Nephron progenitor cell (in vitro differentiated cells): ENCODE results near the gene FGG.
"Not testable (repeated sequence)": the region's sequence is repeated elsewhere in the genome, so short reads cannot be mapped to it uniquely, and the experiment has no call there.

ENCODE experiments used
- DNase-seq: peaks from one replicate; pipeline ENCODE4 v3.0.0; 2021
- H3K27ac Mint-ChIP-seq: 2 replicates; pipeline ENCODE4 v1.8.0; 2021; ENCODE audit warnings: mild to moderate bottlenecking, moderate library complexity, mixed read lengths
- H3K27me3 Mint-ChIP-seq: 2 replicates; pipeline ENCODE4 v1.8.0; 2021; ENCODE audit warnings: mild to moderate bottlenecking, low read depth, mixed read lengths; ENCODE audit not compliant: poor library complexity
- H3K36me3 Mint-ChIP-seq: 2 replicates; pipeline ENCODE4 v1.8.0; 2021; ENCODE audit warnings: low read depth, mixed read lengths
- H3K4me1 Mint-ChIP-seq: 2 replicates; pipeline ENCODE4 v1.8.0; 2021; ENCODE audit warnings: mixed read lengths
- H3K4me3 Mint-ChIP-seq: 2 replicates; pipeline ENCODE4 v1.8.0; 2021; ENCODE audit warnings: mild to moderate bottlenecking, moderate library complexity, mixed read lengths
- H3K9me3 Mint-ChIP-seq: 2 replicates; pipeline ENCODE4 v1.8.0; 2021; ENCODE audit warnings: mild to moderate bottlenecking, moderate library complexity, mixed read lengths
- TF ChIP-seq, protein P1 (sequence below): fragments of 200-600 bp; sonication (generic); IDR thresholded peaks from 2 replicates; pipeline ENCODE4 v1.5.0; 2021; ENCODE audit warnings: antibody characterized with exemption

FGG gene

DNA sequence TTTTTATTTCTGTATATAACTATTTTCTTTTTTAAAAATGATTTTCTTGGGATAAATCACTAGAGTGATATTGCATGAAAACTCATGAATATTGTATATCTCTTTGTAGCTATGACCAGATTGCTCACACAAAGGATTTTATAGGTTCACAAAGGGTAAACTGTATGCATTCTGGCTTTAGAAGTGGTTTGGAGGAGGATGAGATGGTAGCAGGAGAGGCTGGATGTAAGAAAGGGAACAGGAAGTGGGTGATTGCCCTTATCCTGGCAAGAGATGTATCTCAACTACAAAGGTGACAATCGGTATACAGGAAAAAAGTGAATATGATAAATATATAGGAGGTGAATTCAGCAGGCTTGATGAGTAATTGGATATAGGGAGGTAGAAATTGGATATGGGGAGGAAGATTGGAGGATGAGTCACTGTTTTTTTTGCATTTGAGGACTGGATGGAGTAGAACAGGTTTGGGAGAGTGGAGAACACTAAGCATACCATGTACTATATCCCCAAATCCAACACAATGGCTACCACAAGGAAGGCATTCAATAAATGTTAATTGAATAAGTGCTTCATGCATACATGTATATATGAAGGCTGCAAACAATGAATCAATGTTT, 9.9 kb downstream of the FGG start:
- H3K9me3 Mint-ChIP-seq = no peaks in the 10 kb centered on the region
- DNase-seq = no peak
- no peak overlapping the region for H3K4me3 Mint-ChIP-seq
- peaks cover 16% of the 10 kb centered on the region for H3K27me3 Mint-ChIP-seq
- TF ChIP-seq, protein P1, sequence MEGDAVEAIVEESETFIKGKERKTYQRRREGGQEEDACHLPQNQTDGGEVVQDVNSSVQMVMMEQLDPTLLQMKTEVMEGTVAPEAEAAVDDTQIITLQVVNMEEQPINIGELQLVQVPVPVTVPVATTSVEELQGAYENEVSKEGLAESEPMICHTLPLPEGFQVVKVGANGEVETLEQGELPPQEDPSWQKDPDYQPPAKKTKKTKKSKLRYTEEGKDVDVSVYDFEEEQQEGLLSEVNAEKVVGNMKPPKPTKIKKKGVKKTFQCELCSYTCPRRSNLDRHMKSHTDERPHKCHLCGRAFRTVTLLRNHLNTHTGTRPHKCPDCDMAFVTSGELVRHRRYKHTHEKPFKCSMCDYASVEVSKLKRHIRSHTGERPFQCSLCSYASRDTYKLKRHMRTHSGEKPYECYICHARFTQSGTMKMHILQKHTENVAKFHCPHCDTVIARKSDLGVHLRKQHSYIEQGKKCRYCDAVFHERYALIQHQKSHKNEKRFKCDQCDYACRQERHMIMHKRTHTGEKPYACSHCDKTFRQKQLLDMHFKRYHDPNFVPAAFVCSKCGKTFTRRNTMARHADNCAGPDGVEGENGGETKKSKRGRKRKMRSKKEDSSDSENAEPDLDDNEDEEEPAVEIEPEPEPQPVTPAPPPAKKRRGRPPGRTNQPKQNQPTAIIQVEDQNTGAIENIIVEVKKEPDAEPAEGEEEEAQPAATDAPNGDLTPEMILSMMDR = no peak
- no peaks in the 10 kb centered on the region for H3K4me1 Mint-ChIP-seq
- H3K27ac Mint-ChIP-seq = no peak overlapping the region
- H3K36me3 Mint-ChIP-seq = no peaks in the 10 kb centered on the region

DNA sequence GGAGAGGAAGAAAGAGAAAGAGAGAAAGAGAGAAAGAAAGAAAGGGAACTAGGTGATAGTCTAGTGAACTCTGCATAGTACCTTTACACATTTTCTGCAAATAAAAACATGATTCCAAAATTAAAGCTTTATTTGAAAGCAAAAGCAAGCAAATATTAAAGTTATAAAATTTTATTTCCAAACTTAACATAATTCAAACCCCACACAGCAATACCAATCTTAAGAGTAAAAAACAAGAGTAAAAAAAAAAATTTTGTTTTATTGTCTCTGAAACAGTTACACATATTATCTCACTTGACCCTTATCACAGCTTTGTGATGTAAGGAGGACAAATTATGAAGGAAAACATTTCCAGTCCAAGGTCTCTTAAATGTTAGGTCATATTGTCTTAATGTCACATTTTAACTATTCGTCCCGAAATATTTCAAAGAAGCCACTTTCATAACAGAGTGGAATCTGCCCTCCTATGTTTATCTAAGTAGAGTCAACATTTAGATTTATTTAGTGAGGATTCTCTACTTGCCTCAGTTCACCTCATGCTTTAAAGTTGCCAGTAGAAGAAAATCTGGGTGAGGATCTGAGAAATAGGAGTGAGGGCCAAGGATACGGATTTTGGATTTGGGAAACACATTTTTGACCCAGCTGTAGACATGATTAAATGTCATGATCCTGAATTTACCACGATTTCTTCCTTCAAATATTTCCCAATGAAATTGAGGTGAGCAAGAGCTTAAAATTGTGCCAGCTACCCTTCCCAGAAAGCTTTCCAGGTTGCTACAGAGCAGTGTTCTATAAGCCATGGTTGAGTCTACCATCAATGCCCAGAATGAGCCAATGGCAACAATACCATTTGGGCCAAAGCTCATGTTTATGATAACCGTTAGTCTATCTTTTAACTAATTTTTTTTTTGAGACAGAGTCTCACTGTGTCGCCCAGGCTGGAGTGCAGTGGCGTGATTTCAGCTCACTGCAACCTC, 14.4 kb downstream of the FGG start:
- DNase-seq = no peak
- peaks cover 6% of the 10 kb centered on the region for H3K27me3 Mint-ChIP-seq
- H3K4me1 Mint-ChIP-seq = no peaks in the 10 kb centered on the region
- H3K36me3 Mint-ChIP-seq = no peaks in the 10 kb centered on the region
- no peaks in the 10 kb centered on the region for H3K9me3 Mint-ChIP-seq
- TF ChIP-seq, protein P1 = no peak
- H3K4me3 Mint-ChIP-seq = no peak overlapping the region
- no peak overlapping the region for H3K27ac Mint-ChIP-seq

DNA sequence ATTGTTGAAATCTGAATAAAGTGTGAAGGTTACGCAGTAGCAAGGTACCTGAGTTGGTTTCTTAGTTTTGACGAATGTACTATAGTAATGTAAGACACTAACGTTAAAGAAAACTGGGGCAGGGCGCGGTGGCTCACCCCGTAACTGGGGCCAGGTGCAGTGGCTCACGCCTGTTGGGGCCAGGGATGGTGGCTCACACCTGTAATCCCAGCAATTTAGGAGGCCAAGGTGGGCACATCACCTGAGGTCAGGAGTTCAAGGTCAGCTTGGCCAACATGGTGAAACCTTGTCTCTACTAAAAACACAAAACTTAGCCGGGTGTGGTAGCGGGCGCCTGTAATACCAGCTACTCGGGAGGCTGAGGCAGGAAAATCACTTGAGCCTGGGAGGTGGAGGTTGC, 15.2 kb downstream of the FGG start:
- H3K4me3 Mint-ChIP-seq, DNase-seq, H3K36me3 Mint-ChIP-seq, H3K27ac Mint-ChIP-seq, H3K27me3 Mint-ChIP-seq, H3K4me1 Mint-ChIP-seq, H3K9me3 Mint-ChIP-seq: not testable (repeated sequence)

DNA sequence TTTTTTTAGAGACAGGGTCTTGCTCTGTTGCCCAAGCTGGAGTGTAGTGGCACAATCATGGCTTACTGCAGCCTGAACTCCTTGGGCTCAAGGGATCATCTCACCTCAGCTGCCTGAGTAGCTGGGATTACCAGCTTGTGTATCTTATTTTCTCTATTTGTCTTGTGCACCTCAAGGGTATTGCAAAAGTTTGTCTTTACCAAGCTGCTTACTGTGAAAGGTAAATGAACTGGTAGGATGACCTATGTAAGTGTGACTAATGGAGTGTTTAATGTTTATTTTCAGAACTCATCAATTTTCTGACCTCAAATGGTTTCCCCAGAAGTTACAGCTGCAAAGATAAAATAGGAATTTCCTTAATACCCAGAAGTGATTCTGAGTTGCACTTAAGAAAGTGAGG, 16.6 kb downstream of the FGG start:
- TF ChIP-seq, protein P1 = no peak
- H3K4me1 Mint-ChIP-seq = no peaks in the 10 kb centered on the region
- H3K9me3 Mint-ChIP-seq = no peaks in the 10 kb centered on the region
- peaks cover 4% of the 10 kb centered on the region for H3K27me3 Mint-ChIP-seq
- no peaks in the 10 kb centered on the region for H3K36me3 Mint-ChIP-seq
- no peak overlapping the region for H3K4me3 Mint-ChIP-seq
- H3K27ac Mint-ChIP-seq = no peak overlapping the region
- DNase-seq = no peak

DNA sequence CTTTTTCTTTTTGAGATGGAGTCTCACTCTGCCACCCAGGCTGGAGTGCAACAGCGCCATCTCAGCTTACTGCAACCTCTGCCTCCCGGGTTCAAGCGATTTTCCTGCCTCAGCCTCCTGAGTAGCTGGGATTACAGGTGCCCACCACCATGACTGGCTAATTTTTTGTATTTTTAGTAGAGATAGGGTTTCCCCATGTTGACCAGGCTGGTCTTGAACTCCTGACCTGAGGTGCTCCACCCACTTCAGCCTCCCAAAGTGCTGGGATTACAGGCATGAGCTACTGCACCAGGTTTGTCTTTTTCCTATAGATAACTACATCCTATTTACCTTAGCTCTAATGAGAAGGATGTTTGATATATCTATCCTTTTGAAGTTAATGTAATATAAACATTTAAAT, 18.1 kb downstream of the FGG start:
- not testable (repeated sequence) for H3K9me3 Mint-ChIP-seq, H3K27me3 Mint-ChIP-seq, H3K27ac Mint-ChIP-seq, DNase-seq, H3K36me3 Mint-ChIP-seq, H3K4me3 Mint-ChIP-seq
- H3K4me1 Mint-ChIP-seq = peaks cover 14% of the 10 kb centered on the region

DNA sequence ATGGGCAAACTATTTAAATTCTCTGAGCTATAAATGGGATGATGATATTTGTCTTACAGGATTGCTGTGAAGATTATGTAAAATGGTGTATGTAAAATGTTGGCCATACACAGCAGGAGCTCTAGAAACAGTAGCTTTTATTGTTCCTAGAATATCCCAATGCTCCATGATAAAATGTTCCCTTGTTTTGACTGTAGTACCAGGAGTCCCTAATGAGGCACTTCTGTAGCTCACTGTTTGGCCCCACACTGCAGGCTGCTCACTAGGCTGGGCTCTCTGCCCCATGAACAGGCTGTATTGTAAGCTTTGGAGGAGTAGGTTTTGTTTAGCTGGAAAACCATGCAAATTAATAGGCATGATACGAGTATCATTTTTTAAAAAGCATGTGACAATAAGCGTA, 18.6 kb downstream of the FGG start:
- Mint-ChIP-seq H3K36me3 (no peaks in the 10 kb centered on the region), H3K4me1 (peaks cover 19% of the 10 kb centered on the region), H3K27me3 (peaks cover 8% of the 10 kb centered on the region), H3K9me3 (no peaks in the 10 kb centered on the region), H3K27ac (no peak overlapping the region), H3K4me3 (no peak overlapping the region)
- TF ChIP-seq, protein P1 = no peak
- DNase-seq = no peak
